Subcutaneous adipose tissue (tissue), 4 donors: ENCODE data around the gene MAPKAP1. TPM values are rescaled to one million over a fixed set of nuclear protein-coding genes. Genes with fewer than 3 reads are reported as not detected.

Experiments
- total RNA-seq, 4 donors: library from RNA; depleted of rRNA; stranded (reverse); fragments of >200 nt; gene quantifications; one replicate each; pipeline ENCODE4 v1.1.0, GENCODE V29; 2016
- TF ChIP-seq, protein P1 (sequence below): fragments of 450-650 bp; IDR thresholded peaks from one replicate; pipeline ENCODE4 v1.5.1; 2016; ENCODE audit warnings: low read depth, mild to moderate bottlenecking, control low read depth, antibody characterized with exemption, moderate library complexity

The MAPKAP1 gene
- total RNA-seq, 4 donors from 2014 or later, result 64.4 to 146 (median 83.9) TPM

DNA sequence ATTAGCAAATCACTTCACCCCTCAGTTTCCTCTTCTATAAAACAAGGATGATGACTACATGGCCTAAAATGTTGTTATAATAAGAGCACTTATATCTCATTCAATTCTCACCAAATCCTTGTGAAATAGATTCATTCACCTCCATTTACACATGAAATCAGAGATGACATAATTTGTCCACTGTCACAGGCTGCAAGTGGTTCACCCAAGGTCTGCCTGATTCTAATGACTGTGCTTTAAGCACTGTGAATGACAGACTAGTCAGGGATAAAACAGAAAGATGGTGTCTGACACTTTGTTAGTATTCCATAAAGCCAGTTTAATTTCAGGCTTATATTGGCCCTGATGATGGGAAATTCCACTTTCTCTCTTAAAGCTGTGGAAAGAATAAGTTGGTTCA lies 209.5 kb downstream of the MAPKAP1 start:
- TF ChIP-seq, protein P1, sequence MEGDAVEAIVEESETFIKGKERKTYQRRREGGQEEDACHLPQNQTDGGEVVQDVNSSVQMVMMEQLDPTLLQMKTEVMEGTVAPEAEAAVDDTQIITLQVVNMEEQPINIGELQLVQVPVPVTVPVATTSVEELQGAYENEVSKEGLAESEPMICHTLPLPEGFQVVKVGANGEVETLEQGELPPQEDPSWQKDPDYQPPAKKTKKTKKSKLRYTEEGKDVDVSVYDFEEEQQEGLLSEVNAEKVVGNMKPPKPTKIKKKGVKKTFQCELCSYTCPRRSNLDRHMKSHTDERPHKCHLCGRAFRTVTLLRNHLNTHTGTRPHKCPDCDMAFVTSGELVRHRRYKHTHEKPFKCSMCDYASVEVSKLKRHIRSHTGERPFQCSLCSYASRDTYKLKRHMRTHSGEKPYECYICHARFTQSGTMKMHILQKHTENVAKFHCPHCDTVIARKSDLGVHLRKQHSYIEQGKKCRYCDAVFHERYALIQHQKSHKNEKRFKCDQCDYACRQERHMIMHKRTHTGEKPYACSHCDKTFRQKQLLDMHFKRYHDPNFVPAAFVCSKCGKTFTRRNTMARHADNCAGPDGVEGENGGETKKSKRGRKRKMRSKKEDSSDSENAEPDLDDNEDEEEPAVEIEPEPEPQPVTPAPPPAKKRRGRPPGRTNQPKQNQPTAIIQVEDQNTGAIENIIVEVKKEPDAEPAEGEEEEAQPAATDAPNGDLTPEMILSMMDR, result no peak

DNA sequence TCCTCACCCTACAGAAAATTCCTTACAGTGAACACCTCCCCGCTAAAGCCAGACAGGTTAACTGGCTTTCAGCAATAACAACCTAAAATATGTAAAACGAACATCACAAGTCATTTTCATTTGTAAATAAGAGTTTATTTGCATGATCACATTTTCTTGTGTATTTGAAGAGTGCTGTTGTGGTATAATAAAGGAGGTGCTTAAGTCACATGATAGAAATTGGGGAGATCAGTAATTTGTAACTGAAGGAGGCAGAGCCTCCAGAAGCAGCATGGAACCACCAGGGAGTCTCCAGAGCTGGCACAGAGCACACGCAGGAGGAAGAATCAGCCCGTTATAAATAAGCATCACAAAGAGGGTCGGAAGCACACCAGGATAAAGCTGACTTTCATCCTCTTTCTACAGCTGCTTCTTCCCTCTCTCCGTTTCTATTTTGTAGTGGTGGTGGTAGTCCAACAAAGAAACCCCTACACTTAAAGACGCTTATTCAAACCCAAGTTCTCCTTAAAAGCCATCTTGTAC lies 210.6 kb downstream of the MAPKAP1 start:
- TF ChIP-seq, protein P1, result no peak

DNA sequence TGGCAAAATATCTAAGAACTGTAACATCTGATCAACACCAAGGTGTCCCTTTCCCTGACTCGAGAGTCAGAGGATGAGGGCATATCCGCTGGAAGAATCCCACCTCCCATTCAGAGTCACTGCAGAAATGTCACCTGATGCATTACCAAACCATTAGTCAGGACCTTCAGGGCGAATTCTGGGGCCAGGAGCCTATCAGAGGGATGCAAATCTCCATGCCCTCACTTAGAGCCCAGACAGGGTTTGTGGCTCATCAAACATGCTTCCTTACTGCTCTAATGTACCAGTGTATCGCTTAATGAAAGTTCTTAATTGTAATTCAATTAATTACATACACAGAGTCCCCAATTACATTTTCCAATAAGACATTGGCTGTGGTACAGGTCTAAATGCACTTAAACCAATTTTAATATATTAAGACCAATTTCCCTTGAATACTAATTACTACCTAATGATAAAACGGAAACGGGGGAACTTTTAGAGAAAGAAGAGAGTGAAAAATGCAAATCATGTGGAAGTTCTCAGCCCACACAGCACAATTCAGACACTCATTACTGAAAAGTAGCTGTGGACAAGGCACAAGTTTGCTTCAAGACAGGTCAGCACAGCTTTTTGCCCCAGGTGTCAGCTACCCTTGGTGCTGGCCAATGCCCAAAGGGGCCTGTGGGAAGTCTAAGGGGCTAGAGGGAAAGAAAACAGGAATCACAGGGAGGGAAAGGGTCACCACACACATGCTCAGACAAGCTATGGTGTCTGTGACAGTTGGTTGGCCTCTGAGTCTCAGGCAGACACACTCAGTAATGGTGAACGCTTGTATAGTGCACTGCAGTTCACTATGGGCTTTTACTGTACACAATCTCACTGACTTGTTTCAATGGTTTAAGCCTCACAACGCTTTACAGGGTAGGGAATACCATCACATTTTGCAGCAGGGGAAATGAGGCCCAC lies 211.6 kb downstream of the MAPKAP1 start:
- TF ChIP-seq, protein P1, result no peak

DNA sequence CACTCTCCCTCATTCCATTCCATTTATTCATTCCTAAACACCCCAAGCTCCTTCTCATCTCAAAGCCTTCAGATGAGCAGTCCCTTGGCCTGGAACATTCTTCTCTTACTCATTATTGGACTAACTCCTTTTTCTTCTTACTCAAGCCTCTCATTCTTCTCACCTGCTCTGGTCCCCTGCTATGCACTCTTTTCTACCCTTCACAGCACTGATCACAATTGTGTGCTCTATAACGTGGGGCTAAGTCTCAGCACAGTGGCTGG lies 212.4 kb downstream of the MAPKAP1 start:
- TF ChIP-seq, protein P1, result no peak

DNA sequence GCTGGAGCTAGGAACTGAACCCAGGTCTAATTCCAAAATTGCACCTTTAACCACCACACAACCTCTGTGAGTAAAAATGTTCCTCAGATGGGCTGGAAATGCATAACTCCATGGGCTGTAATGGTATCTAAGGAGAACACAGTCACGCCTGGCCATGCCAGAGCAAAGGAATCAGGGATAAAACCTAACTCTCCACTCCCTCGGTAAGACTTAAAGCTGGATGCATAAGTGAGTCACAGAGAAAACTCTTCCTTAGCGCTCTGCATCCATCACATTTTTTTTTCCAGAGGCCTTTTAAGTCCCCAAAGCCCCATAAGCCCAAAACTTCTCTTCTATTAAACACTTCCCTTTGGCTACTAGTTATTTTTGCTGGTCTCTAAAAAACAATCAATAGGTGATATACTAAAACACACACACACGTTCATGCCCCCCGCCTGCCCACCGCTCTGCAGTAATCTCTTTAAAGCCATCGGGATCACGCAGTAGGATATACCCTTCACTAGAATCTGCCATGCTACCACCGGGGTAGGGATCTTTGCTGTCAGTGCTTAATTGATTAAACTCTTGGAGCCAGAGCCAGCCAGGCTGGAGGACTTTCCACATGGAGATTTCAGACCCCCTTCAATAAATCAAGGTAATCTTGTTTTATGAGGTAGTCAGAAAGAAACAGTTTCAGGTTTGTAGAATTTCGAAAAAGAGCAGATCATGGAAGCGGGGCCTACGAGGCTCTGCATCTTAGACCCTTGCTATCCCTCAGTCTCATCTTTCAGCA lies 212.9 kb downstream of the MAPKAP1 start:
- TF ChIP-seq, protein P1, result no peak

DNA sequence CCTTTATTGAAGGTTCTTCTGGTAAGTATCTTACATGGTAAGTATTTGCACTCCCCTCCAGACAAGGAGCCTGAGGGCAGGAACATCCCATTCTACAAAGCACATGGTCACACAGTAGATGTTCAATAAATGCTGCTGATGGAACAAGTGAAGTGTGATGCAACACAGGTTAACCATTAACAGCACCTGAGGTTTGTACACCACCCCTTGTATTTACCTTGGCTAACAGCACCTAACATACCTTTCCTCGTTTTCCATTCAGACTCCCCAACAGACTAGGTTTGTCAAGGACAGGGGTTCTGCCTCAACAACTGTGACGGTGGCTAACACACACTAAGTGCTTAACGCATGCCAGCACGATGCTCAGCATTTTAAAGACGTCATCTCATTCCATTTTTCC lies 213.6 kb downstream of the MAPKAP1 start:
- TF ChIP-seq, protein P1, result no peak

DNA sequence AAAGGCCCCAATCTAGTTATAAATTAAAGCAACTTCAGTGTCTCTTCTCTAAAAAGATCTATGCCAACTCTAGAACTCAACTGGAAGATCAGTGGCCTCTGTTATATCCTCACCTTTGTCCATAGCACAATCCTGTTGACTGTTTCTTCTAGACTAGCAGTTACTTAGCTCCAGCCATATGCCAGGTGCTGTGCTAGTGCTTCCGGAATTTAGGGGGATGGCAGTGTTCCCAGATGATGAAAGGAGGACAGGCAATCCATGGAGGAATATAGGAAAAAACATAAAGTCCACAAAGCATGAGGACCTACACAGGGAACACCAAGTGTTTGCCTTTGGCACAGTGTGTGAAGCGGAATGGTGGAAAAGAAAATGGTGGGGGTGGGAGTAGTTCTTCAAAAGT lies 214.3 kb downstream of the MAPKAP1 start:
- TF ChIP-seq, protein P1, result no peak
